Measurements from ENCODE around the gene ADCY4. TPM values are rescaled to one million over a fixed set of nuclear protein-coding genes. Genes with fewer than 3 reads are reported as not detected.
A peak's percentile ranks its signal among the peaks of the same experiment; 100 is the strongest.

ADCY4 gene
- total RNA-seq, 1 experiment from 2014 or later, result 3.4 TPM

- H3K27ac Mint-ChIP-seq (ENCODE audit: unreplicated experiment), result no peak overlapping the region
These were observed 56.4 kb downstream of the ADCY4 start for GRCh38 chr14:24278424-24278823.

DNA sequence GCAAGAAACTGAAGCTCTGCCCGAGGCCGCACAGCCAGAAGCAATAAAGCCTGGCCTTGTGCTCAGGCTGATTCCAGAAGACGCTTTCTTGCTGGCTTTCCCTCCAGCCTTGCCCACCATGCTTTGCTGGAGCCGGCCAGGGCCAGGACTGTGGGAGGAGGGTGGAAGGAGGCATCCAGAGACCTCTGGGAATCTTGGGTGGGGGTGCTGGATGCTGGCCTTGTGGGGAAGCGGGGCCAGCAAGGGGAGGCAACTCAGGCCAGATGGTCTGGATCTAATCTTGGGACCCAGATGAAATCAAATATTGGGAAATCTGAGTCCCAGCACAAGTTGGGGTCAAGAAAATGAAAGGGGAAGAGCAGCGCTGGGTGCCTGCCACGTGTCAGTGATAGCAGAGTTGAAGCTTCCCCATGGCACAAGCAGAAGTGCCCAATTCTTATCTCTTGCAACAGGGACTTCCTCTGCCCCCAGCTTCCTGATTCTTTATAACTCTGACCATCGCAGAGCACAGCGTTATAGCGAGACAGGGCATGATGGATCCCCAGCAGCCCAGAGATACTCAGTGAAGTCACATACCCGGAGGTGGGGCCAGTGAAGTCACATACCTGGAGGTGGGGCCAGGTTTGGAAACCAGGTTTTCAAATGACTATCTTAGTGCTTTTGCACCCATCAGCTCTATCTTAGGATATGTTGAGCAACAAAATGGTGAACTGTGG lies 57.1 kb downstream of the ADCY4 start:
- H3K9me3 Mint-ChIP-seq (ENCODE audit: low read depth, unreplicated experiment), result no peaks in the 10 kb centered on the region
- no peak overlapping the region for H3K27ac Mint-ChIP-seq (ENCODE audit: unreplicated experiment)
- intact Hi-C loops (cut with micrococcal nuclease; ENCODE audit: unreplicated experiment), result loop anchor here (2.0 kb wide), 1 partner anchor 19 kb away; no protein-coding TSS in a partner anchor
- peaks cover 5% of the 10 kb centered on the region for H3K36me3 Mint-ChIP-seq (ENCODE audit: insufficient read depth, unreplicated experiment)
- CTCF ChIA-PET, result interaction anchor here (0.6 kb wide), 1 partner anchor 12 kb away, joined by 3 read pairs; no protein-coding TSS in a partner anchor
- BruUV-seq (replicated peaks), result no TSS peak
- no peak overlapping the region for H3K4me3 Mint-ChIP-seq (ENCODE audit: low read depth, unreplicated experiment)
- TF ChIP-seq, protein P1, sequence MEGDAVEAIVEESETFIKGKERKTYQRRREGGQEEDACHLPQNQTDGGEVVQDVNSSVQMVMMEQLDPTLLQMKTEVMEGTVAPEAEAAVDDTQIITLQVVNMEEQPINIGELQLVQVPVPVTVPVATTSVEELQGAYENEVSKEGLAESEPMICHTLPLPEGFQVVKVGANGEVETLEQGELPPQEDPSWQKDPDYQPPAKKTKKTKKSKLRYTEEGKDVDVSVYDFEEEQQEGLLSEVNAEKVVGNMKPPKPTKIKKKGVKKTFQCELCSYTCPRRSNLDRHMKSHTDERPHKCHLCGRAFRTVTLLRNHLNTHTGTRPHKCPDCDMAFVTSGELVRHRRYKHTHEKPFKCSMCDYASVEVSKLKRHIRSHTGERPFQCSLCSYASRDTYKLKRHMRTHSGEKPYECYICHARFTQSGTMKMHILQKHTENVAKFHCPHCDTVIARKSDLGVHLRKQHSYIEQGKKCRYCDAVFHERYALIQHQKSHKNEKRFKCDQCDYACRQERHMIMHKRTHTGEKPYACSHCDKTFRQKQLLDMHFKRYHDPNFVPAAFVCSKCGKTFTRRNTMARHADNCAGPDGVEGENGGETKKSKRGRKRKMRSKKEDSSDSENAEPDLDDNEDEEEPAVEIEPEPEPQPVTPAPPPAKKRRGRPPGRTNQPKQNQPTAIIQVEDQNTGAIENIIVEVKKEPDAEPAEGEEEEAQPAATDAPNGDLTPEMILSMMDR (IDR thresholded peaks at IDR 0.05; ENCODE audit: unreplicated experiment), result no peak
- no peaks in the 10 kb centered on the region for H3K27me3 Mint-ChIP-seq (ENCODE audit: unreplicated experiment)
- no peak for DNase-seq
- H3K4me1 Mint-ChIP-seq (ENCODE audit: low read depth, unreplicated experiment), result peaks cover 36% of the 10 kb centered on the region

More at GRCh38 chr14:24278424-24278823, 56.4 kb downstream of the ADCY4 start:
- BruUV-seq (replicated peaks), result no TSS peak
- DNase-seq, result no peak
- no peaks in the 10 kb centered on the region for H3K9me3 Mint-ChIP-seq (ENCODE audit: low read depth, unreplicated experiment)
- no peaks in the 10 kb centered on the region for H3K27me3 Mint-ChIP-seq (ENCODE audit: unreplicated experiment)
- CTCF ChIA-PET, result no interaction called here
- intact Hi-C loops (cut with micrococcal nuclease; ENCODE audit: unreplicated experiment), result loop anchor here (2.0 kb wide), 1 partner anchor 18 kb away; no protein-coding TSS in a partner anchor
- TF ChIP-seq, protein P1 (IDR thresholded peaks at IDR 0.05; ENCODE audit: unreplicated experiment), result no peak
- H3K36me3 Mint-ChIP-seq (ENCODE audit: insufficient read depth, unreplicated experiment), result peaks cover 5% of the 10 kb centered on the region
- no peak overlapping the region for H3K4me3 Mint-ChIP-seq (ENCODE audit: low read depth, unreplicated experiment)
- peaks cover 29% of the 10 kb centered on the region for H3K4me1 Mint-ChIP-seq (ENCODE audit: low read depth, unreplicated experiment)

- CTCF ChIA-PET, result no interaction called here
- intact Hi-C loops (cut with micrococcal nuclease; ENCODE audit: unreplicated experiment), result no loop called here
- H3K4me3 Mint-ChIP-seq (ENCODE audit: low read depth, unreplicated experiment), result no peak overlapping the region
- no peaks in the 10 kb centered on the region for H3K9me3 Mint-ChIP-seq (ENCODE audit: low read depth, unreplicated experiment)
- no peak overlapping the region for H3K27ac Mint-ChIP-seq (ENCODE audit: unreplicated experiment)
- no TSS peak for BruUV-seq (replicated peaks)
- peaks cover 43% of the 10 kb centered on the region for H3K4me1 Mint-ChIP-seq (ENCODE audit: low read depth, unreplicated experiment)
- H3K27me3 Mint-ChIP-seq (ENCODE audit: unreplicated experiment), result no peaks in the 10 kb centered on the region
- no peak for DNase-seq
- peaks cover 8% of the 10 kb centered on the region for H3K36me3 Mint-ChIP-seq (ENCODE audit: insufficient read depth, unreplicated experiment)
- TF ChIP-seq, protein P1 (IDR thresholded peaks at IDR 0.05; ENCODE audit: unreplicated experiment), result no peak
These were observed 57.8 kb downstream of the ADCY4 start for GRCh38 chr14:24277071-24277470.

GRCh38 chr14:24274101-24274543 lies 60.7 kb downstream of the ADCY4 start:
- peak overlapping the region; percentile 56 for H3K27ac Mint-ChIP-seq (ENCODE audit: unreplicated experiment)
- peak; percentile 13 for DNase-seq
- H3K27me3 Mint-ChIP-seq (ENCODE audit: unreplicated experiment), result no peaks in the 10 kb centered on the region
- BruUV-seq (replicated peaks), result no TSS peak
- CTCF ChIA-PET, result interaction anchor here (1.7 kb wide), 1 partner anchor 23 kb away, joined by 9 read pairs; no protein-coding TSS in a partner anchor
- TF ChIP-seq, protein P1 (IDR thresholded peaks at IDR 0.05; ENCODE audit: unreplicated experiment), result no peak
- intact Hi-C loops (cut with micrococcal nuclease; ENCODE audit: unreplicated experiment), result no loop called here
- no peak overlapping the region for H3K4me3 Mint-ChIP-seq (ENCODE audit: low read depth, unreplicated experiment)
- no peaks in the 10 kb centered on the region for H3K9me3 Mint-ChIP-seq (ENCODE audit: low read depth, unreplicated experiment)
- H3K36me3 Mint-ChIP-seq (ENCODE audit: insufficient read depth, unreplicated experiment), result peaks cover 26% of the 10 kb centered on the region
- H3K4me1 Mint-ChIP-seq (ENCODE audit: low read depth, unreplicated experiment), result peaks cover 44% of the 10 kb centered on the region
